ENCODE measurements around the gene VIPR2.
"Not testable (repeated sequence)": the region's sequence is repeated elsewhere in the genome, so short reads cannot be mapped to it uniquely, and the experiment has no call there.

VIPR2 gene

GRCh38 chr7:159102681-159103381 is 41.8 kb downstream of the VIPR2 start:
- no peak for DNase-seq

GRCh38 chr7:159101661-159102091 is 43.0 kb downstream of the VIPR2 start:
- not testable (repeated sequence) for DNase-seq

- not testable (repeated sequence) for DNase-seq
Observed at GRCh38 chr7:159101083-159101395, 43.6 kb downstream of the VIPR2 start.

GRCh38 chr7:159100281-159101082 is 44.2 kb downstream of the VIPR2 start:
- not testable (repeated sequence) for DNase-seq

GRCh38 chr7:159099711-159100231 is 44.9 kb downstream of the VIPR2 start:
- no peak for DNase-seq

GRCh38 chr7:159098811-159099655 is 45.6 kb downstream of the VIPR2 start:
- no peak for DNase-seq

- DNase-seq = no peak
Observed at GRCh38 chr7:159098424-159098786, 46.3 kb downstream of the VIPR2 start.

GRCh38 chr7:159097661-159098423 is 46.8 kb downstream of the VIPR2 start:
- no peak for DNase-seq

- DNase-seq = no peak
Observed at GRCh38 chr7:159096736-159097581, 47.7 kb downstream of the VIPR2 start.

- no peak for DNase-seq
Observed at GRCh38 chr7:159095979-159096411, 48.7 kb downstream of the VIPR2 start.

- no peak for DNase-seq
Observed at GRCh38 chr7:159094919-159095915, 49.5 kb downstream of the VIPR2 start.

- DNase-seq = no peak
Observed at GRCh38 chr7:159094023-159094740, 50.5 kb downstream of the VIPR2 start.

- no peak for DNase-seq
Observed at GRCh38 chr7:159093351-159093971, 51.2 kb downstream of the VIPR2 start.

GRCh38 chr7:159092701-159093121 is 52.0 kb downstream of the VIPR2 start:
- DNase-seq = no peak

GRCh38 chr7:159091480-159092475 is 52.9 kb downstream of the VIPR2 start:
- no peak for DNase-seq

- DNase-seq = no peak
Observed at GRCh38 chr7:159091041-159091440, 53.6 kb downstream of the VIPR2 start.

- DNase-seq = no peak
Observed at GRCh38 chr7:159088016-159088865, 56.4 kb downstream of the VIPR2 start.
